Fibroblast of peridontal ligament (primary cell): ENCODE data around the gene ZBTB46.

Source experiments
- DNase-seq: peaks from one replicate; pipeline ENCODE4 v3.0.0-alpha.2; 2010; ENCODE audit errors: extremely low read depth

Gene ZBTB46

DNA sequence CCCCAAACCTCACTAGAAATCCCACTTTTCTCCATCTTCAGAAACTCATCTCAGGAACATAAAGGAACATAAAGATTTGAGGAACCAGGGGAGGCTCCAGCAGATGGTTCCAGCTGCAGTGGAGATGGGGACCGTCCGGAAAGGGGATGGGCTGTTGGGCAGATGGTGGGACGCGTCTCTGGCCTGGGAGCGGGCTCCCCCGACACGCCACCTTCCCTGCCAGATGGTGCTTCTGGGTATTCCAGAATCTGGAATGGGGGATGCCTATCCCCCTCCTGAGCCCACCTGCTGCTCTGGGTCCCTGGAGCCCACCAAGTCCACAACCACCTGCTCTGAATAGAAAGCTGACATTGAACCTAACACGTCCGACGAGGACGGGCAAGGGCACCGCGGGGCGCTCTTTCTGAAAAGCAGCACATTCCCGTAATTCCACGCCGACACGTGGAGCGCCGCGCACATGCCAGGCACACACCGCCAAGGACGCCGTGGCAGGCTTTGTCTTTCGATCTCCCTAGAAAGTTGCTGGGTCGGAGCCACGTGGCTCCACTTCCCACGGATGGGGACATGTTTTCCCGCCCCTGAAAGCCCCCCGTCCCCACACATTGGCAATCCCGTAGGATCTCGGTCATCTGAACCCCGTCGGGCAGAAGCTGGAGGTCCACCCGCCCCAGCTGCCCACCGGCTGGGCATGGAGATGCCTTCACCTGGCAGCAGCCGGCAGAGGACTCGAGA, 64.2 kb downstream of the ZBTB46 start:
- DNase-seq: no peak

DNA sequence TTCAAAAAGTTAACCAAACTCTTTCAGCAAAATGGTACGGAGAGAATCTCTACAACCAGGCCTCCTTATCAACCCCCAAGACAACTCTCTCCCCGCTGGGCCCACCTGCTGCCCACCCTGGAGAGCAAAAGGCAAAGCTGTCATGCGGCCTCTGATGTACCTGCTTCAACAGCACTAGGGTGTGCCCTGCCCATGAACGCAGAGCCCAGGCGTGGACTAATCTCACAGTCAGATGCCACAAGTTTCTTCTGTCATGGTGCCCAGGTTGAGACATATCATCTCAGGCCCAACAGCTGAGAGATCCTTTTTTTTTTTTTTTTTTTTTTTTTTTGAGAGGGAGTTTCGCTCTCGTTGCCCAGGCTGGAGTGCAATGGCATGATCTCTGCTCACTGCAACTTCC, 65.2 kb downstream of the ZBTB46 start:
- DNase-seq: no peak

DNA sequence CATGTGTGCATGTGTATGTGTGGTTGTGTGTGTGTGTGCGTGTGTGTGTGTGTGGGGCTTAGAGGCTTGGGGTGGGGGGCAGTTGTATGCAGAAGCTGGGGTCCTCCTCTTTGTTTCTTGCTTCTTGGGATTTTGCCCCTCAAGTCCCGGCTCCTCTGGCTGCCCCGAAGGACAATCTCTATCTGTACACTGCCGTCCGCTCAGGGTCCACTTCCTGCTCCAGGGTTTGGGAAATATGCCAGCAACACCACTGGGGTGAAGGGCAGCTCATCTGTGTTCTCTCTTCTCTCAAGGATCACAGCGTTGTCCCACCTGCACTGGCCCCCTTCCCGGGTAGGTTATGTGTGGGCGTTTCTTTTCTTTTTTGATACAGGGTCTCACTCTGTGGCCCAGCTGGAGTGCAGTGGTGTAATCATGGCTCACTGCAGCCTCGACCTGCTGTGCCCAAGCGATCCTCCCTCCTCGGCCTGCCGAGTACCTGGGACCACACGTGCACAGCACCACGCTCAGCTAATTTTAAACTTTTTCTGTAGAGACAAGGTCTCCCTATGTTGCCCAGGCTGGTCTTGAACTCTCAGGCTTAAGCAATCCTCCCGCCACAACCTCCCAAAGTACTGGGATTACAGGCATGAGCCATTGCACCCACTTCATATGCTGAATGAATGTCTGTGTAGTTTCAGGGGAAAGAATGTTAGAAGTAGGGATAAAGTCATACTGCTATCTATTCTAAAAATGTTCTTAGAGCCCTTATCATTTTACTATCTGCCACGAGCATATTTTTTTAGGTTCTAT, 65.8 kb downstream of the ZBTB46 start:
- DNase-seq: no peak

DNA sequence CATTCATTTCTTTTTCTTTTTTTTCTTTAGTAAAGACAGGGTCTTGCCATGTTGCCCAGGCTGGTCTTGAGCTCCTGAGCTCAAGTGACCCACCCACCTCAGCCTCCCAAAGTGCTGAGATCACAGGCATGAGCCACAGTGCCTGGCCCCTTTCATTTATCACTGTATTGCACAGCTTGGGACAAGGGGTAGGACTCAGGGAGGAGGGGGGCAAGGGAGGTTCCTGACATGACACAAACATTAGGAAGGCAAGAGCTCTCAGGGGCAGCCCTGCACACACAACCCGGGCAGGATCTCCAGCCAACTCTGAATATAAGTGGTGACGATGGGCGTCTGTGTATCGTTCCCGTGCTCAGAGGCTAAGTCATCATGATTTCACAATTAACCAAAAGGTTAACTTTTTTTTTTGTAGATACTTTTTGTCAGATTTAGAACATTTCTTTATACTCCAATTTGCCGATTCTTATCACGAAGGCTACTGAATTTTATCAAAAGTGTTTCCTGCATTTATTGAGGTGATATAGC, 71.6 kb downstream of the ZBTB46 start:
- DNase-seq: no peak

DNA sequence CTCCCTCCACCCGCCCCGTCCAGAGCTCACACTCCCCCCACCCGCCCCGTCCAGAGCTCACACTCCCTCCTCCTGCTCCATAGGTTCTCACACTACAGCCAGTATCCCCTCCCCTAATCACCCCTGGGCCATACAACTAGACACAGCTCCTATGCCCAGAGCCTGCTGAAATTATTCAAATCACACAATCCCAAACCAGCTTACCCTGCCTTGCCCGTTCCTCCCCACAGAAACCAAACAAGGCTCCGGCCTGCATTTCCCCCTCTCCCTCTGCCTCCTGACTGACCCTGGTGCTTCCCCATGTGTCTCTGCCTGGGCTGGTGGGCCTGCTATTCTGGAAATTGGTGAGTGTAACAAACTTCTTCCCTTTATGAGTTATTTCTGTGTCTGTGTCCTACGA, 72.9 kb downstream of the ZBTB46 start:
- DNase-seq: no peak

DNA sequence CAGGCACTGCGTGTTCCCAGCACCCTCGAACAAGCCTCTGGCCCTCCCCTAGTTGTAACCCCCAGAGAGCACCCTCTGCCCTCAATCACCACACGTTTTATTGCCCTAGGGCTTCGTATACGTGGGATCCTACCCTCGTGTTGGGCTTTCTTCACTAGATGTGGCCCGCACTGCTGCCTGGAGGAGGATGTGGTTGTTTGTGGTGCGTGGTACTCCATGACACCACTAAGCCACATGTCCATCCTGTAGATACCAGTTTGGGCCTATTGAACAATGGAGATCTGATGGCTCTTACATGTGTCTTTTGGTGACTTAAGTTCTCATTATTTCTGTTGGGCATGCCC, 74.4 kb downstream of the ZBTB46 start:
- DNase-seq: no peak

DNA sequence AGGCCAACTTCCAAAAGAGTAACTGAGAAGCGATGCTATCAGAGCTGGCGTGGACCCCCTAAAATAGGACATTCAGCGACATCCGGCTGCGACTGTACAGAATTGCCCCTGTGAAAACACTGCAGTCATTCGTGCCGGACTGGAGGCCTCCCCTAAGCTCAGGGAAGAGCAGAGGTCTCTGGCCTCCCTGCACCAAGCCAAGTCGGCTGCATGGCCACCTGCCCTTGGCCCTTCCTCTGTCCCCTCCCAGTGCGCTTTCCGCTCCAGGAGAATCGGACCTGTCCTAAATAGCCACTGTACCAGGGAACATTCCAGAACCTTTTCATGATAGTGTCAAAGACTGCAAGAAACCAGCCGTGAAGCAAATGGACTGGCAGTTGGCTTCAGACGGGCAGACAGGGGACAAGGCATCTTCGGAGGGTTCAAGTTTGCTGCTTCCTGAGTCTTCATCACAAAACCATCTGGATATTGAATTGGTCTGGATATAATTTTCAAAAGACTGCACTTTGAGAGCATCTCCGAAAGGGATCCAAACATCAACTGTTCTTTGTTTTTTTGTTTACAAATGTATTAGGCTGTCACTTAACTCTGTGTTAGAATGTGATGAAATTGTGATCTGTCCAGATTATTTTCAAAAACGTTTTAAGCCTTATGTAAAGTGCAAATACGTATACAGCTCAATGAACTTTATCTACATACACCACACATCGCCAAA, 75.0 kb downstream of the ZBTB46 start:
- DNase-seq: no peak

DNA sequence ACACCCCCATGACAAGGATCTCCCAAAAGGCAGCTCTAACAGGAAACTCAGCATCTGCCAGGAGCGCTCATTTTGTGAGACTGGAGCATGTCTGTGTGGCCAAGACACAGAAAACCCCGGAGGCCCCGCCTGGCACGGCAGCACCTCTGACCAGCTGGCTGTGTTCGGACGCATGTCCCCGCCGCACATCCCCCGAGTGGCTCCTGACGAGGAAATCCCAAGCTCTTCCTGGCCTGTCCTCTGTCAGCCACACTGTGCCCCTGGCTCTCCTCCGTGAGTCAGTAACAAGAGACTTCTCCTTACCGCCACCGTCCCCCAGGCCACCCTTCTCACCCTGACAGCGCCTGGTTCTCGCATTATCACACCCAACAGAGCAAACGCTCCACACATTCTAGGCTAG, 77.1 kb downstream of the ZBTB46 start:
- DNase-seq: no peak

DNA sequence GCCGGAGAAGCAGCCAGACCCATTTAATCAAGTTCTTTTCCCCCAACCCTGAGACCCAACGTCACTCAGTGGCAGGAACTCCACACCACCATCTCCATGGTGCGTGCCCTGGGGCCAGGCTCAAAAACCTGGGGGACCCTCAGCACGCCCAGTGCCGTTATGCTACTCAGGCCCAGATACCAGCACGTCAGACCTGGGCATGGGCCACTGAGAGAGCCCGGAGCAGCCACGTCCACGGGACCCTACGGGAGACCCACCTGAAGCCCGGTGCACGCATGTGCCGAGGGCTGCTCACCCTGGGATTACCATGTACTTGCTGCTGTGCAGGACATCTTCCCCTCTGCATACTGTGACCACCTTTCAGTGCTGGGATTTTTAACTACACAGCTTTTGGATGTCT, 77.7 kb downstream of the ZBTB46 start:
- DNase-seq: no peak

DNA sequence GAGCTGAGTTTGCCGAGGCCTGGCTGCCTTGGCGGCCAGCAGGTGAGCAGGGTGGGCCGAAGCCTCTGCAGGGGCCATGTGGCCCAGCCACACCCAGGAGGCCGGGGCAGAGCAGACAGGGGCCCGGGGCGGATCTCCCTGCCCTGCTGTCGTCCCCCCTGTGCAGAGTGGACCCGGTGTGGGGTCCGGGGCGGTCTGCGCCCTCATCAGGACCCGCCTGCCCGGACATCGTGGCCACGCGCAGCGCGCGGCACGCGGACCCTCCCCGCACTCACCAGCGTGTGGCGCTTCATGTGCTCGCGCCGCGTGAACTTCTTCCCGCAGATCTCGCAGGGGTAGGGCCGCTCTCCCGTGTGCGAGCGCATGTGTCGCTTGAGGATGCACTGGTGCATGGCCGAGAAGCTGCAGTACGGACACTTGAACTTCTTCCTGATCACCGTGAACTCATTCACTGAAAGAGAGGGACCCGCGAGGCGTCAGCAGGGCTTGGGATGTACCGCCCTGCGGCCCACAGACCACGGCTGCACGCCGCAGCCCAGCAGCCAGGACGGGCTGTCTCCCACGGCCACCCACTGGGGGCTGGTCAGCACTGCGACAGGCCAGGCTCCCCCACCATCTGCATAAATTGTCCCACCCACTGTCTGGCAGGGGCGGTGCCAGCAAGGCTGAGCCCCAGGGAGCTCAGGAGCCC, 78.5 kb downstream of the ZBTB46 start:
- DNase-seq: no peak

DNA sequence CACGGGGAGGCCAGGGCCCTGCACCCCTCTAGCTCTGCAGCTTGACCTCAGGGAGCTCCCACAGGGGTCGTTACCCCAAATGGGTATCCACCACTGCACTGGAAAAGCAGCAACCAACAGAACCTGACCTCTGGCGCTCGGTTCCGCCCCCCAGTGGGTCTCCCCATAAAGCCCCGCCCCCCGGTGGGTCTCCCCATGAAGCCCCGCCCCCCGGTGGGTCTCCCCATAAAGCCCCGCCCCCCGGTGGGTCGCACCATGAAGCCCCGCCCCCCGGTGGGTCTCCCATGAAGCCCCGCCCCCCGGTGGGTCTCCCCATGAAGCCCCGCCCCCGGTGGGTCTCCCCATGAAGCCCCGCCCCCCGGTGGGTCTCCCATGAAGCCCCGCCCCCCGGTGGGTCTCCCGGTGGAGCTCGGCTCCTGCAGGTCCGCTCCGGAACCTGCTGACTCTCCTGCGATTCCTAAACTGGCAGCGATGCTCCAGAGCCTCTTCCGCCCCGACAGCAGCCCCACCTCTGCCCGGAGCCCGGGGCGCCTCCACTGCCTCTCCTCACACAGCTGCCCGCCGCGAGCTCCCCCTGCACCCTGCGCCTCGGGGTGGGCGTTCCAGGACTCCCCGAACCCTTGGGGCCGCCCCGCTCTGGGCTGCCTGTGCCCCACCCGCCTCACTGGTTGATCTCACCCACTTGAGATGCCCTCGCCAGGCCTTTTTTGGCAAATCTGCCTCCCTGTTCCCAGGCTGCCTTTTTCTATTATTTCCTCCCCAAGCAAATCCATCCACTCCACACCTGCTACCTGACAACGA, 79.4 kb downstream of the ZBTB46 start:
- no peak for DNase-seq

DNA sequence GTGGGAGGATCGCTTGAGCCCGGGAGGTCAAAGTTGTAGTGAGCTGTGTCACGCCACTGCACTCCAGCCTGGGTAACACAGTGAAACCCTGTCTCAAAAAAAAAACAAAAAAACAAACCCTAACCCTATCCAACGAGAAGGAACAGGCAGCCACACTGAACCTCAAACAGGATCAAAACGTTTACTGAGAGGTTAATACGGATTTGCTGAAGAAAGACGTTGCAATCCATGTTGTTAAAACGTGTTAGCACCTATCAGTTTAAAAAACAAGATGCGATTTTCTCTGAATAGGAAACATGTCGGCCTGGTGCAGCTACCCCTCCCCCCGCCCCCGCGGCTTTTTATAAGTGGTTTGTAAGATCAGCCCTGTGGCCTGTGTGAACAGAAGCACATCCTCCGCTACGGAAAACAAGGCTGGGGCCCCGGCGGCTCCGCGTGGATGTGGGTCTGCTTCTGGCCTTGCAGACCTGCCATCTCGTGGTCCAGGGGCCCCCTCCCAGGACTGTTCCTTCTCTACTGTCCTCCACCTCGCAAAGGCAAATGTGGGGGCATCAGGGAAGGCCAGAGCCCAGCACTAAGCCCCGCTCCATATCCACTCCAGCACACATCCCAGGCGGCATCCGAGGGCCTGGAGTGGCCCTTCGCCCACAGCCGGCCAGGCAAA, 80.1 kb downstream of the ZBTB46 start:
- no peak for DNase-seq

DNA sequence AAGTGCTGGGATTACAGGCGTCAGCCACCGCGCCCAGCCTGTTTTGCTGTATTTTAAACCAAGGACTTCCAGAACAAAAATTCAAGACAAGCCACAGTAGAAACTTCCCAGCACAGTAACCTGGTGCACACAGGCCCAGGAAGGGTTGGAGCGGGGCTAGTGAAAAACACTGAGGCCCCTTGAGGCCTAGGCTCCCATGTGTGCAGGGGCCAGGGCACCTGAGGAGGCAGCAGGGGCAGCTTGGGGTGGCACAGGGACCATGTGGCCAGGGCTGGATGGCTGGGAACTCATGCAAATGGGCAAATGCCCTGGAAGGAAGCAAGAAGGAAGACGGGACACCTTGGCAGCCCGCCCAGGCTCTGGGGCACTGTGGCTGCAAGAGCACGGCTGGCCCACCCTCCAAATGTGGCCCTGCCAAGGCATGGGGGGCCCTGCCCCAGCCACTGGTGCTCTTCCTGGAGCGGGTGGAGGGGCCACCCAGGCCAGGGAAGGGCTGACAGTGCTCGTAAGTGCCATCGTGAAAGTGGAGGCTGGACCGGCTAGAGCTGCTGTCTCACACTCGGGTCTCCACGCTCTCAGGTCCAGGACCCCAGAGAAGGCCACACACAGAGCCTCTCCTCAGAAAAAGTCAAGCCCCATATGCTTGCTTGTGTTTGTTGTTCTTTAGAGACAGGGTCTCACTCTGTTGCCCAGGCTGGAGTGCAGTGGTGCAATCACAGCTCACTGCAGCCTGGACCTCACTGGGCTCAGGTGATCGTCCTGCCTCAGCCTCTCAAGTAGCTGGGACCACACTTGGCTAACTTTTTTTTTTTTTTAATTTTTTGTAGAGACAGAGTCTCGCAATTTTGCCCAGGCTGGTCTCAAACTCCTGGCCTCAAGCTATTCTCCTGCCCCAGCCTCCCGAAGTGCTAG, 81.2 kb downstream of the ZBTB46 start:
- no peak for DNase-seq

DNA sequence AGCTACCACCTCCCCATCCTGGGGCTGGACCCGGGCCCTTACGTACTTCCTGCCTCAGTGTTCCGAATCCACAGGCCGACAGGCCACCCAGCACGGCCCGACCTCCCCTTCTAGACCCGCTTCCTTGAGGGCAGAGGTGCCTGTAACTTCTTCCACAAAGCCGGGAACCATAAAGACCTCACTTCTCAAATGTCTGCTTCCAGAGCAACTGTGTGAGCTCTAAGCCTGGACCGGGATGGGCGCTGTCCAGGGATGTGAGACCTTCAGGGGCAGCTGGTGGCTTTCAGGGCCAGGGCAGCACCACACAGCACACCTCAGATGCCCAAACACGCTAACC, 82.2 kb downstream of the ZBTB46 start:
- no peak for DNase-seq

DNA sequence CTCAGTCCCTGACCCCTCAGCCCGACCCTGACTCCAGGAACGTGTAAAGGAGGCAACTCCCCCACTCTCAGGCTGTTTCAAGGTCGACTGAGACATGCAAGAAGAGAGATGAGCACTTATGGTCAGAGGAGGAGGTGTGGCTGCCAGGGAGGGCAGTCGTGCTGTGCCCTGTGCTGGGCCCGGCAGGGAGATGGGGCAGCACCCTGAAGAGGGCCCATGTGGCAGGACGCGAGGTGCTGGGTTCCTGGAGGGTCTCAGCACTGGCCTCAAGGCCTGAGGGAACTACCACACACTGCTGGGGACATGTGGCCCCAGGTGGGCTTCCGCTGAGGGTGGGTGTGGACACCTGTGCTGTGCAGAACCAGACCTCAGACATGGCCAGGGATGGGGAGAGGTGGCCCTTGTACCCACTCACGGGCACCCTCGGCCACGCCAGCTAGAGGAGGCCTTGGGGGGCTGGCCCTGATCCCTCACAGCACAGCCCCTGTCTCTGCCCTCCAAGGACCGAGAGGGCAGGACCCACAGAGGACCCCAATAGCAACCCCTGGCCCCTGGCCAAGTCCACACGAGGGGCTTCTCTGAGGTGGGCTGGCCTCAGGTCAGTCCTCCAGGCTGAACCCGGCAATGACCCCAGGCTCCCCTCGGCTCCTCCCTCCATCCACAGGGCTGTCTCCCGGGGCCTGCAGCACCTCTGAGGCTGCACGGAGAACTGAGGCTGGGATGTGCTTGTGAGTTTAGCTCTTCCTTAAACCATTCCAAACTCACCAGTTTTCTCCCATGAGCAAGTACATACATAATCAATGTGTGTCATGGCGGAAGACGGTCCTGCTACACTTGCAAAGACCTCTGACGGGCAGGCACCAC, 82.8 kb downstream of the ZBTB46 start:
- DNase-seq: no peak

DNA sequence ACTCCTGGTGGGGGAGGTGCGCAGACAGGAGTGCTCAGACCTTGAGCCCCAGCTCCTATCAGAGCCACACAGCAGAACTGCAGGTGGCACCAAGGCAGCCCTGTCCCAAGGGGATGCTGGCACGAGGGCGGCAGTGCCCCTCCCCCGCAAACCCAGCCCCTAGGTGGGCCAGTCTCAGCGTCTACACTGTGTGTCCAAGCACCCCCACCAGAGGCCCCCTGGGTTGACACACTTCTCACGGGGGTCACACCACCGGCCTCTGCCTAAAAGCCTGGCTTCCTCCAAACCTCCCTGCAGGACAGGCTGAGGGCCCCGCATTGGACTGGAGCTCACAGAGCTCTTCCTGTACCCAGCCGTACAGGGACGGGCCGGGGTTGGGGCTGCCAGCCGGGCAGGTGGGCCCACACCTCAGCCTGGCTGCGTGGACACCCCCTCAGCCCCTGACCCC, 83.4 kb downstream of the ZBTB46 start:
- DNase-seq: no peak

DNA sequence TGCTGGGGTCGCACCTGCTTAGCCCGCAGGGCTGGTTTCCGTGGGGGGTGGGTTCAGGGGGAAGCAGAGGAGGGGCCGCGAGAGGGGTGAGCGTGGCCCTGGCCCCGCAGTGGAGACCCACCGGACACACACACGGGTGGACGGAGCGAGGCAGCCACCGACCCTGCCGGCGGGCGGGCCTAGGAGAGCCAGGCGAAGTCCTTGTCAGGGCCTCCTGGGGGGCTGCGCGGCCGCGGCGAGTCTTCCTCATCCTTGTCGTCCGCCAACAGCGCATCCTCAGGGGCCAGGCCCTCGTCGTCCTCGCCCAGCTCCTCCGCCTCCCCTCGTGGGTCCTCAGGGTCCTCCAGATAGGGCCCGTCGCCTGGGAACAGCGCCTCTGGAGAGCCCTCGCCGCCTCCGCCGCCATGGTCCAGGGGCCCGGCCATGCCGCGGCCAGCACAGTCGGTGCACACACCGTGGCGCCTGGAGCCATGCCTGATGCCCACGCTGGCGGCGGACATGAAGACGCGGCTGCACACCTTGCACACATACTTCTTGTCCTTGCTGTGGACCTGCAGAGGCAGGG, 84.2 kb downstream of the ZBTB46 start:
- no peak for DNase-seq

DNA sequence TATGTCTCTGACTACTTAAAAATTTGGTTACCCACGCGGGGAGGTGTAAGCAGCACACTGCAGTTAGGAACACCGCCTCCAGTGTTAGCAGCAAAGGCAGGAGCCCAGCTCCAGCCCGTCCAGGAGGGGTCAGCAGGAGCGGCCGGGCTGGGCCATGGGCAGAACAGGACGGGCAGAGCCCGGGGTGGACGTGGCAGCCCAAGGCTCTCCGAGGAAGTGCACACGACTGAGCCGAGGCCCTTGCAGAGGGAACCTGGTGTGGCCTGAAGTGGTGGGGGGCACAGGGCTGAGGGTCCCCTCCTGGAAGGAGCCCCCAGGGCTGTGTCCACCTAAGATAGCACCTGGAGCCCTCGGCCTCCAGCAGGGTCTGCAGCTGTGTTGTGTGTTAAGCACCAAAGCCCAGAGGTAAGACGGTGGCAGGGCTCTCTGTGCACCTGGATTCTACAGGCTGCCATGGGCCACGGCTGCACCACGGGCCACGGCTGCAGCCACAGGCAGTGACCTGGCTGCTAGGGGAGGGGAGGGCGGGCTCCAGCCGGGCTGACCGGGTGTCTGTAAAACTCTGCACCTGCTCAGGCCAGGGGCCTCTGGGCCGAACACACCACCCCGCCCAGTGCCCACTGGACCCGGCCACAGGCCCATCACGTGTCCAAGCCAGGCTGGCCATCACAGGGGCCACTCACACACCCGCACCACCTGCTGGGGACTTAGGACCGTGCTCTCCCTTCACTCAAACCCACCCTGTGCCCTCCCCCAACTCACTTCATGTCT, 84.9 kb downstream of the ZBTB46 start:
- no peak for DNase-seq
